KG1 (cell line): Measurements from ENCODE around the gene SPPL2A.
"Not testable (repeated sequence)": the region's sequence is repeated elsewhere in the genome, so short reads cannot be mapped to it uniquely, and the experiment has no call there.

Experiments used
- DNase-seq: peaks from one replicate; lab custom pipeline; 2025; lab: John Stamatoyannopoulos, UW

The SPPL2A gene

DNA sequence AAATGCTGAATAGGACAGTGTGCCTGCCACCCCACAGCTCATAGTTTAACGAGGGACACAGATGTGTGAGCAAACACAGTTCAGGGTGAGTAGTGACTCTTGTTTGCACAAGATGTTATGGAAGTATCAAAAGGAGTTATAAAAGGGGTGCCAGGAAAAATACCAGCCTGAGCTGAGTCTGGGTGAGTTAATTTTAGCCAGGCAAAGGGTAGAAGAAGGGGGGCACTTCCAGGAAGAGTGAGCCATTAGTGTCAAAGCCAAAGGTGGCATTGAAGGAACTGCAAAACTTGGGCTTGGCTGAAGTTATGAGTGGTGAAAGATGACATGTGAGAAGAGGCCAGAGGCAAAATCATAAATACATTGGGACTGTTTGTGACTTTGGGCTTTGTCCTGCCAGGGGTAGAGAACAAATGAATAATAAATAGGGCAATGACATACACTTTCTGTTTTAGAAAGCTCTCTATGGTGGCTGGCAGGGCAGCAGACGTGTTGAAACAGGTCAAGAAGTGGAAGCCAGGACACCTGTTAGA lies 1.9 kb upstream of the SPPL2A start:
- DNase-seq: no peak

DNA sequence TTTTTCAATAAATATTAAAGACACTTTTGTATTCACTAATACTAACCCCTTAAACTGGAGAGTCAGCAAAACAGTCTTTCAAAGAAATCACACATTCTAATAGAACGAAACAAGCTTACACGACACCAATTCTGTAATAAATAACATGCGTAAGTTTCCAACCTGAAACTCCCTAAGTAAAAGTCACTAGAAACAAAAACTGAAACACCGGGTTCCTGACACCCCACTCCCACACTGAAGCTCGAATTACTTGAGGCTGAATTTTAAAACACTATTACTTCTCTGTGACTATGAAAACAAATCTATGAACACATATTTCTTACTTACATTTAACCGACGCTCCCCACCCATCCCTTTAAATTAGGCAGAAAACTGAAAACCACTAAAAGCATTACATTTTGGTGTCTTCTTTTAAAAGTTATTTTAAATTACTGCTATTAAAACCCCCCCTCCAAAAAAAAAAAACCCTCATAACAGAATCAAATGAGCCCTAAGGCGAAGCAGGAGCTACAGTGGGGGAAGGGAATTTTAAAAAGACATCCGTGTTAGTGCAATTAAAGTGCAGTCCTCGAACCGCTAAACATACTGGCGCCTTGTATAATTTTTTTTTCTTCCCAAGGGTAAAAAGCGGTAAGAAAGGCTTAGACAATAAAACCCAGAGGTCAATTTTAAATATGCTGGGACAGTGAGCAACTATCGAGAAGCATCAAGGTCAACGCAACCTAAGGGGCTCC lies 878 bp downstream of the SPPL2A start:
- DNase-seq: peak; percentile 42

DNA sequence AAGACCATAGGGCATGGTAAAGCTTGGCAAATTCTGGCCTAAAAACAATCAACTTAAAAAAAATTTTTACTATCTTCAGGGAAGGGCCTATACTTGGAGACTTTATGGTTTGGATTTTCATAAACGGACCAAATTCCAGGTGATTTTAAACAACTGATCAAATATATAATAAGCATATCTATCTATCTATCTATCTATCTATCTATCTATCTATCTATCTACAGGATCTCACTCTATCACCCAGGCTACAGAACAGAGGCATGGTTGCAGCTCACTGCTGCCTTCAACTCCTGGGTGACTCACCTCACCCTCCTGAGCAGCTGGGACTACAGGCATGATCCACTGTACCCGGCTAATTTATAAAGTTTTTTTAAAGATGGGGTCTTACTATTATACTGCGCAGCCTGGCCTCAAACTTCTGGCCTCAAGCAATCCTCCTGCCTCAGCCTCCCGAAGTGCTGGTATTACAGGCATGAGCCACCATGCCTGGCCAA lies 6.7 kb downstream of the SPPL2A start:
- DNase-seq: no peak

DNA sequence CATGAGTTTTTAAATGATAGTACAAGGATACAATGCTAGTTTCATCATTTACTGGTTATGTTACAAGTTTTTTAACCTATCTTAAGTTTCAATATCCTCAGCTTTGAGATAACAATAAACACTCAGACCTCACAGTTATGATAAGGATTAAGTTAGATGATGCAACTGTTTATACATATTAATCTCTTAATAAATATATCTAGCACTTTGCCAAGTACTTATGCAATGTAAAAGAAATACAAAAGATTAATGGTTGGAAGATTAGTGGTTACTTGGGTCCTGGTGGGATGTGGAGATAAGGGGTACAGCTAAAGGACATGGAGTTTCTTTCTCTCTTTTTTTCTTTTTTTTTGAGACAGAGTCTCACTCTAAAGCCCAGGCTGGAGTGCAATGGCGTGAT lies 12.0 kb downstream of the SPPL2A start:
- no peak for DNase-seq

DNA sequence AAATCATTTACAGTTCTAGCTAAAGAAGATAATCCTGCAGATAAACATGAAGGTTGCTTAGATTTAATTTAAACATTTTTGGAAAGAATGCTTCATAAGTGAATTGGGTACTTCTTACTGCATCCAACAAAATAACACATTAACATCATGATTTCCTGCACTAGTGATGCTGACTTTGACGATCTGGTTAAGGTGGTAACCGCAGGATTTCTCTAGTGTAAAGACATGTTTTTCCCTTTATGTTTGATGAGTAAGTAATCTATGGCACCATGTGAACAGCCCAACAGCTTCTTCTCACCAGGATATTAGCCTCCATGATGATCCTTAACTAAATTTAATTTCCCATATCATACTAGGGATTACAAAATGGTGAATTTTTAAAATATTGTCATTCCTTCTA lies 14.1 kb downstream of the SPPL2A start:
- no peak for DNase-seq

DNA sequence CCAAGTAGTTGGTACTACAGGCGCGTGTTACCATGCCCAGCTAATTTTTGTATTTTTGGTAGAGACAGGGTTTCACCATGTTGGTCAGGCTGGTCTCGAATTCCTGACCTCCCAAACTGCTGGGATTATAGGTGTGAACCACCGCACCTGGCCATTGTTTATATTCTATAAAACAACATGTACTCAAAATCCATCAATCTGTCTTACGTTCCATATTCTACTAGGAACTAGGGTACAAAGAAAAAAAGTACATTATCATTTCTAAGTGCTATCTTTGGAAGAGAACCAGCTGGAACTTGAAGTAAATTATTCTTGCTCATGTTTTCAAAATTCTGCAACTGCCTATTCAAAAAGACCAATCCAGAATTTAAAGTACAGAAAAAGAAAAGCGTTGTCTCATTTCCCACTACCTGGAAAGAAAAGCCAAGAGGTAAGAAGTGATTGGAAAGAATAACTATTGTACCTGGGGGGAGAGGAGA lies 15.2 kb downstream of the SPPL2A start:
- DNase-seq: no peak

DNA sequence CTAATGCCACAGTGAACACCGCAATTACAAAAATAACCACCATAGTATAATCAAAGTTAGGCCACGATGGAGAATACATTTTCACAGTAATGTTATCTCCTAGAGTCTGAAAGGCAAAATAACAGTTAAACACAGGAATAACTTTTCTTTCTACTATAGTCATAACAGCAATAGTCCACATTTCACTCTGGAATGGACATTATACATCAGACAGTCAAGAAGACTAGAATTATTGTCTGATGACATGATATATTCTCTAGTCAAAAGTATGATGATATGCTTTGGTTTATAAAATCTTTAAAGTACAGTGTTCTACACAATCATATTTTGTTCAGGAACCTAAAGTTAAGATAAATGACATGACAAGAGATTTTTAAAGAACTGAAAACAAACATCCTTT lies 18.0 kb downstream of the SPPL2A start:
- no peak for DNase-seq

DNA sequence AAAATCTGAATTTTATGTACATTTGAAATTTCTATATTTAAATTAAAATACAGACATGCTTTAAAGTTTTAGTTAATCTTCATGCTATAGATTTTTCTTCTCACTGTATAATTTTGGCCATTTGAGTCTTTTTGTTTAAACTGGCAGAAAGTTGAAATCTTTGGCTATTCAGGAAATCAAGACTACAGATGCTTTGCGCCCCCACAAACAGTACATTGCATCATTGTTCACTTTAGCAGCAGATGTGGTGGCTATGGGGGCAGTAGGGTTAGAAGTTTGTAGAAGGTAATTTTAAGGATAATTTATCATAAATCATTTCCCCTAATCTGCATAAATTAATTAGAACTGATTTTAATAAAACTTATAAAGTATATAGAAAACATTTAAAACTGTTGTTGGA lies 20.9 kb downstream of the SPPL2A start:
- no peak for DNase-seq

DNA sequence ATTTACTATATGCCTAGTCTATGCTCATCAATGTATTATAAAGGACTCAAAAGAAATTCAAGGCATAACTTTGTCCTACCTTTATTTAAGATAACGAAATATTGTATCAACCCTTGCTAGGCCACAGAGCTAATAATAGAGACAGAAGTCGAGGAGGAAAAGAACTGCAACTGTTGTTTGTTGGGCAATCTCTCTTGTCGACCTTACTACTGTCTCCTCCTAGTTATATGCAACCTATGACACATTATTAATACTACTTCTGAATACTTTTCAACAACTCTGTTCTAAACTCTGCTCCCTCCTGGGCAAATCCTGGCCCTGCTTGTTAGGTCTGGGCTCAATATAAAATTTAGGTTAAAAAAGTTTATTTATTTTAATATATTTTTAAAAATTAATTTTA lies 24.6 kb downstream of the SPPL2A start:
- no peak for DNase-seq

DNA sequence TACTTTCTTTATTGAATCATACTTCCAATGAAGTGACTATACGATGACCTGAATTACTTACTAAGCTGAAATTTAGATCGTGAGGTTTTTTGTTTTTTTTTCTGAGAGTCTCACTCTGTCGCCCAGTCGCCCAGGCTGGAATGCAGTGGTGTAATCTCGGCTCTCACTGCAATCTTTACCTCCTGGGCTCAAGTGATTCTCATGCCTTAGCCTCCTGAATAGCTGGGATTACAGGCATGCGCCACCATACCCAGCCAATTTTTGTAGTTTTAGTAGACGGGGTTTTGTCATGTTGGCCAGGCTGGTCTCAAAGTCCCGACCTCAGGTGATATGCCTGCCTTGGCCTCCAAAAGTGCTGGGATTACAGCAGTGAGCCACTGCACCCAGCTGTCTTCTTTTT lies 28.7 kb downstream of the SPPL2A start:
- DNase-seq: no peak

DNA sequence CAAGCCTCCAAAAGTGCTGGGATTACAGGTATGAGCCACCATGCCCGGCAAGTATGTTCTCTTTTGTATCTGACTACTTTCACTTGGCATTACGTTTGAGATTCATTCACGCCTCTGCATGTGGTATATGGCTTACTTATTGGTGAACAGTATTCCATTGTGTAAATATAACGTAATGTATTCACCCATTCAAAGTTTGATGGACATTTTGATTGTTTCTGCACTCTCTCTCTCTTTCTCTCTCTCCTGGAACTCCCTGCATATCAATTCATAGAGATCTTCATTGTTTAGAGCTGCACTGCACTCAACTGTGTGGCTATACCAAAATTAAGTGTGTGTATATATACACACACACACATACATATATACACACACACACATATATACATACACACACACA lies 30.4 kb downstream of the SPPL2A start:
- DNase-seq: no peak

DNA sequence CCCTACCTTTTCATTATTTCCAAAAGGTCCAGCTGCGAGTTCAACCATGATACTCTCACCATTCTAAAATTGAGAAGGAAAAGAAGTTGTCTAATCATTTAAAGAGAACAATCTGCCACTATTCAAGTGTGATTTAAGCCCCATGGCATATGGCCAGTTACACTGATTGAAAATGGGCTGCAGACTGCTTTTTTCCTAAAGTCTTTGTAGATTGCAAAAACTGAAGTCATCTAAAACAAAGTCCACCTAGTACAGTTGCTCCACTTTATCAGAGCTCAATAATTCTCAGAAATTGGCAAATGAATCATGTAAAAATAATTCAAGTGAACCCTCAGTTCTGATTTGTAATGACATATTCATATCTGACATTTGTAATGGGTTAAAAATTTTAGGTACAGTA lies 39.2 kb downstream of the SPPL2A start:
- no peak for DNase-seq

DNA sequence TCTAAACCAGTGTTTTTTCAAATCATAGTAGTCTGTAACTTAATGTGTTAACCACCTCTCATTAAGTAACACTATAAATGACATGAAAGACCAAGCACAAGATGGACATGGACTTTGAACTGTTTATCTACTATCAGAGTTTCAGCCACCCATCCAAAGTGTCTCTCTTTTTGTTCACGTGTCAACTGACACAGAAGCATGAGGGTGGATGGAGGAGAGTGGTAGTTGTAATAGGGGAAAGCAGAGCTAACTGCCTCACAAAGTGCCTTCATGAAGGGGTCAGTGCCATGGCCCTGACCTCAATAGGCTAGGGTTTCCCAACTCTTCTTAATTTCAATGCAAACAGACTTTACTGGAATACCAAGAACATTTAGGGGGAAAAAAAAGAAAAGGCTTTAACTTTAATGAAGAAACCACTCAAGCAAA lies 46.8 kb downstream of the SPPL2A start:
- DNase-seq: no peak

DNA sequence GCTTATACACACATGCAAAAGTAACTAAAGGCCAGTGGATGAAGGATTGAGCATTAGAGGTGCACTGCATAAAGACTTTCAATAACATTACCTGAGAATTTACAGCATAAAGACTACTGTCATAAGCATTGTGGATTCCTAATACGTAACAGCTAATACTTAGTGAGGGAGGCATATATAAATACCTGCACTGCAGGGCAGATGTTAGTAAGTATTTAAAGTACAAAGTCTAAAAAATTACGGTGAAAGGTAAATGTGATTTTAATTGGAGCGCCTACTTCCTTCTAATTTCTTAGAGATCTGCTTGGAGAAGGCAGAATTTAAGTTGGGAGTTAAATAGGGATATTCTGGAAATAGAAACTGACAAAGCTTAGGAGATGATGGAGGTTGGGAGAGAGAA lies 53.5 kb downstream of the SPPL2A start:
- no peak for DNase-seq

DNA sequence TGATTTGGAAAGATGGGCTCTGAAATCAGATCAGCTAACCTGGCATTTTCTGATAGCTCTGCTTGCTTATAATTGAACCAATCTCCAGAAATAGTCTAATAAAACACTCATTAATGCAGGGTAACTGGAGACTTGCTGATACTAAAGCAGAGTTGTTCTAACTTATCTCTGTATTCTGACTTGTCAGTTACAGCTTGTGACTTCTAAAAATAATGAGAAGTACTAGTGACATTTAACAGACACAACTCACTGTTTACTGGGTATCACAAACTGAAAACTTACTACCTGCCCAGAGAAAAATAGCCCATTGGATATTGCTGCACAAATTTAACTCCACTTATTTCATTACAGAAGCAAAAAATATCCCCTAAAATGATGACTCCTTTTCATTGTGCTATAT lies 54.9 kb downstream of the SPPL2A start:
- DNase-seq: no peak

DNA sequence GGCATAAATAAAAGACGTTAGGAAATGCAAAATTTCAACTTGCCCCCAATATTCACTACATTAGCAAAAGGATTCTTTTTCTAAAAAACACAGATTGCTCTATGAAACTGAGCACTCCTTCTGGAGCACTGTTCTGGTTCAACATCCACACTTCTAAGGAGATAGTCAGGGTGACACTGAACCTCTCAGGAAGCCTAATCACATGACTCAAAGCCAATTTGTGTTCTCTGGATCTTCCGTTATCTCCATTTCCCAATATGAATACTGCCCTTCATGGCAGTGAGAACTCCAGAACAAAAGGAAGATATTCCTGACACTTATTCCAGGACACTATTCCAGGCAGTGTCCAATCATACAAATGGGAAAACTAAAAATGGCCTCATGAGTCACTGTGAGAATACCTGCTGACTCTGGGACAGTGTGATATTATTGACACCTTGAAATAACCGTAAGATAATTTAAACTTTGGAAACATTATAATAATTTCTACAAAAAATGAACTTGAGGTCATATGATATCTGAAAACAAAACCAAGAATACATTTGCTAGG lies 57.6 kb downstream of the SPPL2A start:
- DNase-seq: no peak

DNA sequence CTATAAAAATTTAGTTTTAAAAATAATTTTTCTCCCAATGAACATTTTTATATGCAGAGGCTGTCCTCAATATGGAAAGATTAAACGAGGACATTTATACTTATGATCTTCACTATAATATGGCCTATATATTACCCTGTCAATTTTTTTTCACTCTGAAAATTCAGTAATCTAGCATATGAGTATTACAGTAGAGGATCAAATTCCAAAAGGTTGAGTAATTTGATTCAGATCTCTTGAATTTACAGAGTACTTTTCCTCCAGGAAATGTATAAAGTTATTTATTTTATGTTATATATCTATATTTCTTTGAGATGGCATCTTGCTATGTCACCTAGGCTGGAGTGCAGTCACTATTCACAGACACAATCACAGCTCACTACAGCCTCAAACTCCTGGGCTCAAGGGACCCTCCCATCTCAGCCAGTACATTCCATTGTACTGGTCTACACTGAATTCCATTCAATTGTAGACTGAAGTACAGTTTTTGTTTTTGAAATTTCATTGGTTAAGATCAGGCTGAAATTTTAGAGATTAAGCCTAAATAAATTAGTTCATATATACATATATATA lies 62.7 kb downstream of the SPPL2A start:
- DNase-seq: no peak

DNA sequence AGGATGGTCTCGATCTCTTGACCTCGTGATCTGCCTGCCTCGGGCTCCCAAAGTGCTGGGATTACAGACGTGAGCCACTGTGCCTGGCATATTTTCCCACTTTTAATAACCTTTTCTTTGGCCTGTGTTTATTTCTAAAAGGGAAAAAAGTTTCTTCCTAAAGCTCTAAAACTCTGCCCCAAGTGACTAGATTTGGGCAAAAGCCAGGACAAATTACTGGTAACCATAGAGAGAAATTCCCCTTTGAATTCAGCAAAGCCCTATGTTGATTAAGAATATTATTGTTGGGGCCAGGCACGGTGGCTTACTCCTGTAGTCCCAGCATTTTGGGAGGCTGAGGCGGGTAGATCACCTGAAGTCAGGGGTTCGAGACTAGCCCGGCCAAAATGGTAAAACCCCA lies 67.4 kb downstream of the SPPL2A start:
- DNase-seq: no peak

DNA sequence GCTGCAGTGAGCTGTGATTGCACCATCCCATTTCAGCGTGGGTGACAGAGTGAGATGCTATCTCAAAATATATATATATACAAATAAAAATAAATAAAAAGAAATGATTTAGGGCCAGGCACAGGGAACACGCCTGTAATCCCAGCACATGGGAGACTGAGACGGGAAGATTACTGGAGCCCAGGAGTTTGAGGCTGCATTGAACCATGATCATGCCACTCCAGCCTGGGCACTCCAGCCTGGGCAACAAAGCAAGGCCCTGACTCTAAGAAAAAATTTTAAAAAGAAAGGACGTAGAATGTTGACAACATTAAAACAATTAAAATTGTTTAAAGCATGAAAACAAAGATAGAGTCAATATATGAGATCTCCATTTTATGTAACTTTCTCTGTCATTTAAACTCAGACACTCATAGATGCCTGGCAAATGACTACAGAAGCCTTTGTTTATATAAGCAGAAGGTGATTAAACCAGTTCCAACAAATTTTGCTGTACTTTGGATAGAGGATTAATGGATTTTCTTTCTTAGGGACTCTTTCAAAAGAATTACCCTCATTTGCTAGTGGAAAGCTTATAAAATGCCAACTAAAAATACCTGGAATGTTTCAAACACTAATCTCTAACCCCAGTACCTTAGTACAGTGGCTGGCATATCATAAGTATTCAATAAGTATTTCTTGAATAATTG lies 68.3 kb downstream of the SPPL2A start:
- no peak for DNase-seq

DNA sequence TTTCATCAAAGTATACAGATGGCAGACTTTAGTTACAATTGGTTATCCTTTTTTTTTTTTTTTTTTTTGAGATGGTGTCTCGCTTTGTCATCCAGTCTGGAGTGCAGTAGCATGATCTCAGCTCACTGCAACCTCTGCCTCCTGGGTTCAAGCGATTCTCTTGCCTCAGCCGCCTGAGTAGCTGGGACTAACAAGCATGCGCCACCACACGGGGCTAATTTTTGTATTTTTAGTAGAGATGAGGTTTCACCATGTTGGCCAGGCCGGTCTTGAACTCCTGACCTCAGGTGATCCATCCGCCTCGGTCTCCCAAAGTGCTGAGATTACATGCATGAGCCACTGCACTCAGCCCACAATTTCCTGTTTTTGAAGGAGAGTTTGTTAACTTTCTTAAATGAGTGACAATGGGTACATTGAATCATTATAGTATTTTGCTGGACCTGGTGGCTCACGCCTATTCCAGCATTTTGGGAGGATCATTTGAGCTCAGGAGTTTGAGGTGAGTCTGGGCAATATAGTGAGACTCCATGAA lies 70.8 kb downstream of the SPPL2A start:
- DNase-seq: not testable (repeated sequence)

DNA sequence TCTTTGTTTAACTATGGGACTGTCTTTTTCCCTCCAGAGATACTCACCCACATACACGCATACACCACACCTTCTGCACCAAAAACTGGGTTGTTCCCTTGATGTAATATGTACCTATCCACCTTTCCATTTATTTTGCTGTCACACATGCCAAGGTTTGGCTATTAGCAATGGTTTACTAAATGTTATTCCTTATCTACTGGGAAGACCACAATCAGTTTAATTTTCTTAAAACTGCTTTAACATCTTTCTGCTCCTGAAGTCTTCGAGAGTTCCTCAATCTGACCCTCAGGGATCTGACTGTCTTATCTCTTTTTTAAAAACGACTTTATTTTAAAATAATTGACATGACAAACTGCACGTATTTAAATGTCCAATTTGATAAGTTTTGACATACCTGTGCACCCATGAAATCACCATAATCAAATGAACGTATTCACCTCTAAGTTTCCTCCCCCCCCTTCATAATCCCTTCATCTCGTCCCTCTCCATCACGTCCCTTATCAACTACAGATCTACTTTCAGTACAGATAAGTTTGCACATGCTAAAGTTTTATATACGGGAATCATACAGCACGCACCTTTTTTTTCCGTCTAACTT lies 78.1 kb downstream of the SPPL2A start:
- no peak for DNase-seq
